ENCODE results near the gene EVI5L.

Gene EVI5L

DNA sequence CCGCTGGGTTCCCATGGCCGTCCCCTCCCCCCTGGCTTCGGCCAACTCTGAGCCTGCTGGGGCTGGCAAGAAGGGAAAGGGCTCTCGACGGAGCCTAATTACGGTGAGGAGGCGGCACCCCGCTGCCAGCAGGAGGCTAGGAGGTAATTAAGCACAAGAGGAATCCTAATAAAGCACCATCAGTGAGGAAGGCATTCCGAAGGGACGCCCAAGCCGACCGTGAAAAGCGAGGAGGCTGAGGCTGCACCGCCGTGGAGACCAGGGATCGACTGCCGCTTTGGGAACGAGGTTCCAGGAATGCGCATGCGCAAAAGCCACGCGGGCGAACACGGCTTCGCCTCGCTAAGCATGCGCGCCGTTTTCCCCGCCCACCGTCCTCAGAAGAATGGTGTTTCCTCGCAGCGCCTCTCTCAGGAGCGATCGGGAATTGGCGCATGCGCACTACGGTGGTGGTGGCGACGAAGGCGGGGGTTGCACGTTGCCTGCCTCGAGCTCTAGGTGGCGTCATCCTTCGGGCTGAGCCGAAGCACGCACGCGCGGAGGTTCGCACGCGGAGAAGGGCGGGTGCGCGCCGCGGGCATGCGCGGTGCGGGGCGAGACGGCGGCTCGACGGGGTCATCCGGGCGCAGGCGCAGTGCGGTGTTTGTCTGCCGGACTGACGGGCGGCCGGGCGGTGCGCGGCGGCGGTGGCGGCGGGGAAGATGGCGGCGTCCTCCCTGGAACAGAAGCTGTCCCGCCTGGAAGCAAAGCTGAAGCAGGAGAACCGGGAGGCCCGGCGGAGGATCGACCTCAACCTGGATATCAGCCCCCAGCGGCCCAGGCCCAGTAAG lies 73.4 kb downstream of the EVI5L start, which contains the start of gene MAP2K7:
MAP2K7 (plus strand) TSS at position 634 of the 830 bp plus-strand sequence; CDS start at position 702, 68 bp downstream.
- peak; percentile 99 for DNase-seq

GRCh38 chr19:7904074-7905020 lies 74.3 kb downstream of the EVI5L start:
- DNase-seq = no peak

DNA sequence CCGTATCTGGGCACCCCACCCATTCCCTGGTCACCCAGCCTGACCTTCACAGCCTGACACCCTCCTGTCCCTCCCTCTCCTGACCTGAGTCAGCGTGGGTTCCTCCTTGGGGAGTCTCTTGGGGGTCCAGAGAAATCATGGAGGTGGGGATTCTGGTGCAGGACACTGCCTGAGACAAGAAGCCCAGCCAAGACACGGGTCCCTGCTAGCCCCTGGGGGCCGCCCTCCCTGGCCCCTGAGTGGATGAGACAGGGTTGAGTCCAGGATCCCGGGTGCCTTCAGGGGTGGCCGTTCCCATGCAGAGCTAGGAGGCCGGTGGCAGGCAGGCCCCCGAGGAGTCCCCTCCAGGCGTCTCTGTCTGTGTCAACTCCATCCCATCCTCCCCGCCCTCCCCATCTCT lies 75.2 kb downstream of the EVI5L start:
- DNase-seq = no peak

GRCh38 chr19:7905859-7906258 lies 75.8 kb downstream of the EVI5L start:
- DNase-seq = no peak

DNA sequence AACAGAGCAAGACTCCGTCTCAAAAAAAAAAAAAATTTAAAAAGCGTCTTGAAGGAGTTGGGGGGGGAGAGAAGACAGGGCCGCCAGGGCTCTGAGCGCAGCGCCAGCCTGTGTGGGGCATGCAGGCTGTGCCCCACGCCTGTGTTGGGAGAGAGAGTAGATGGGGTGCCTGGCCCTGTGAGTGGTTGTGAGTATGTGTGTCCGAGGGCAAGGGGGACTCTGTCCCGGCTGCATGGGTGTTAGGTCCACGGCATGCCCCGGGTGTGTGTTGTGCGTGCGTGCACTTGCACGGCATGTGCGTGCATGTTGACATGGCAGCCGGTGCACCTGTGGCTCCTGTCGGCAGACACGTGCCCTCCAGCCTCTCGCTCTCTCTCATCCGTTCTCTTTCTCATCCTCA lies 77.1 kb downstream of the EVI5L start:
- no peak for DNase-seq

GRCh38 chr19:7907544-7907943 lies 77.5 kb downstream of the EVI5L start:
- DNase-seq = no peak

- DNase-seq = no peak
Observed at GRCh38 chr19:7908078-7908699, 78.2 kb downstream of the EVI5L start.

DNA sequence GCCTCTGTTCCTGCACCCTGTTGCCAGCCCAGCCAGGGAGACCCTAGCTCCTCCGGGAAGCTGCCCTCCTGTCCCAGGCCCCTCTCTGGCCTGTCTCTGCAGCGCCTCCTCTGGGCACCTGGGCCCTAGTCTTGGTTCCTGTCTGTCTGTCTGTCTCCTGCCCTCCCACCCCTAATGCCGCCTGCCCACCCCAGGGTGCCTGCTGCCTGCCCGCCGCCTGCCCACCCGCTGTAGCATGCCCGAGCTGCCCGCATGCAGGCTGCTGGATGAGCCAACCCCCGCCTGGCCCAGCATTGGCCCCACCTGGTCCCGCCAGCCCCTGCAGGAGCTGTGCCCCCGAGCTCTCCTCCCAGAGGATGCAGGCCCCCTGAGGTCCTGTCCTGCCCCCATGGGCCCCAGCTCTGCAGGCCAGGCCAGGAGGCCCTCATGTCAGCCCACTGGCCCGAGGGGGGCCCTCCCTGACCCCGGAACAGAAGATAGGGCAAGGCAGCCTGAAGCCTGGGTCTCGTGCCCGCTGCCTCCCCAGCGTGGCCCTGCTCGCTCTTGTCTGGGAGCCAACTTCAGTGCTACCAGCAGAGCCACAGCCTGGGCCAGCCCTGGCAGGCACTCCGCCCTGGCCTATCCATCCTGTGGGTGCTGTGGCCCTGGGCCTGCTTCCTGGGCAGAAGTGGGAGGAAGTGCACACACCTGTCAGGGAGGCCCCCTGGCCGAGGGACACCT lies 78.9 kb downstream of the EVI5L start:
- DNase-seq = no peak

DNA sequence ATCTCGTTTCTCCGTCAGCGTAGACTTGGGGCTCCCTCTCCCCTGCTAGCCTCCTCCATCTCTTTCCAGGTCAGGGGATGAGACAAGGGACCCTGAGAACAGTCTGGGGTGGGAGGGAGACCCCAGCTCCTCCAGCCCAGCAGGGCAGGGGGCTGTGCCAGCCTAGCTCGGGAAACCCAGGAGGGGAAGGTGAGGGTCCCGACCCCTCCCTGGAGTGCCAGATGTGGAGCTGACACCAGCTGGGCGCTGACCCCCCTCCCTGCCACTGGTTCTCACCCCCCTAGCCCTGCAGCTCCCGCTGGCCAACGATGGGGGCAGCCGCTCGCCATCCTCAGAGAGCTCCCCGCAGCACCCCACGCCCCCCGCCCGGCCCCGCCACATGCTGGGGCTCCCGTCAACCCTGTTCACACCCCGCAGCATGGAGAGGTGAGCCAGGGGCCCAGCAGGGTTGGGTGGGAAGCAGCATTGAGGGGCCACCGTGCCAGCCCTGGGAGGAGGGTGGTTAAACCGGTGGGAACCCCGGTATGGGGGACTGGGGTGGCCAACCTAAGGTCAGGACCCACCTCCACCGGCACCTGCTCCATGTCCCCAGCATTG lies 79.6 kb downstream of the EVI5L start:
- DNase-seq = no peak

- no peak for DNase-seq
Observed at GRCh38 chr19:7910321-7911161, 80.5 kb downstream of the EVI5L start.

DNA sequence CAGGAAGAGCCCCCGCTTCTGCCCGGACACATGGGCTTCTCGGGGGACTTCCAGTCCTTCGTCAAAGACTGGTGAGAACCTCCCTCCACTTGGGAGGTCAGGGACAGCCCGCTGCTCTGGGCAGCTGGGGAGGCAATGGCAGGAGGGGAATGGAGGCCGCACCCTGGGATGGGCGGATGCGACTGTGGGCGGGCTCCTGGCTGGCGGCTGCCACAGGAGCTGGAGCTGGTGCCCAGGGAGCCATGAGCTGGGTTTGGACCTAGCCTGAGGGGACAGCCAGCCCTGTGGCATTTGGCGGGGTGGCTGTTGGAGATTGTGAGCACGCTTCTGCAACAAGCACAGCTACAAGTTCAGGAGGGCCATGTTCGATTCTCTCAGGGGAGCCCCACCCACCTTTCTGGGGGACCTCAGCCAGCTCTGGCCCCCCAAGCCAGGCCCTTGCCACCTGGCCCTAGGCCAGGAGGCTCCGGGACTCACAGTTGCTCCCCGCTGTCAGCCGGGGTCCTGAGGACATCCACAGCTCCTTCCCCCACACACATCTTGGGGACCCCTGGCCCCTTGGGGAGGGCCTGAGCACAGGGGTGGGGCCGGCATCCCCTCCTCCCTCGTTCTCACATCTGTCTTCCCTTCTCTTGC lies 81.6 kb downstream of the EVI5L start:
- no peak for DNase-seq

- no peak for DNase-seq
Observed at GRCh38 chr19:7912144-7912696, 82.2 kb downstream of the EVI5L start.

GRCh38 chr19:7912697-7913564 lies 82.9 kb downstream of the EVI5L start:
- no peak for DNase-seq

- DNase-seq = no peak
Observed at GRCh38 chr19:7913652-7914051, 83.6 kb downstream of the EVI5L start.

DNA sequence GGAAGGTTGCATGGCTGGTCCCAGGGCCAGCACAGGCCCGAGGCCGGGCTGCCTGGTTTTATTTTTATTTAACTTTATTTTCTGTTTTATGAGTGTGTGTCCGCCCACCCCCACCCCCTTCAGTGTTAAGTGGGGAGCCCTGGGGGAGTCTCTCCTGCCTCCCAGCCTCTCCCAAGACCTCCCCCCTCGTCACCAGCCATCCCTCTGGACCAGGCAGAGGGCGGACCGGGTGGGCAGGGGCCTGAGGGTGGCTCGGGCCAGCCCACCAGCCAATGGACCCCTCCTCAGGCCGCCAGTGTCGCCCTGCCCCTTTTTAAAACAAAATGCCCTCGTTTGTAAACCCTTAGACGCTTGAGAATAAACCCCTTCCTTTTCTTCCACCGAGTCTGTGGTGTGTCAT lies 84.1 kb downstream of the EVI5L start:
- DNase-seq = no peak
